BJ (cell line): ENCODE data around the gene TCEAL4. TPM values are rescaled to one million over a fixed set of nuclear protein-coding genes. Genes with fewer than 3 reads are reported as not detected.
A peak's percentile ranks its signal among the peaks of the same experiment; 100 is the strongest.

ENCODE experiments used
- CTCF ChIA-PET: fragments of 350-600 bp; formaldehyde crosslinking; extraction: SDS; loops from one replicate; lab custom pipeline; 2021; ENCODE audit warnings: antibody characterized with exemption, inconsistent platforms; lab: Yijun Ruan, JAX
- POLR2A ChIA-PET: fragments of 300-600 bp; sonication (Branson Sonifier 250); formaldehyde crosslinking; extraction: SDS; loops from one replicate; lab custom pipeline; 2021; ENCODE audit warnings: antibody characterized with exemption; lab: Charles Lee
- DNase-seq: peaks from one replicate; pipeline ENCODE4 v3.0.0-alpha.2; 2011; ENCODE audit warnings: low read depth
- H3K27me3 ChIP-seq: 2 replicates; pipeline ENCODE4 v1.6.0; 2011; ENCODE audit warnings: low read length; ENCODE audit not compliant: control insufficient read depth, insufficient read depth
- H3K36me3 ChIP-seq: 2 replicates; pipeline ENCODE4 v1.5.1; 2011; ENCODE audit warnings: low read length; ENCODE audit not compliant: control insufficient read depth, insufficient read depth
- H3K4me3 ChIP-seq: 2 replicates; pipeline ENCODE4 v1.5.1; 2011; ENCODE audit warnings: low read depth, mild to moderate bottlenecking, control low read depth, low read length
- polyA plus RNA-seq: library from polyadenylated mRNA; depleted of rRNA; stranded (reverse); fragments of >200 nt; gene quantifications from 2 replicates; pipeline ENCODE4 v1.2.3, GENCODE V29; 2011
- TF ChIP-seq, protein P1 (sequence below): IDR thresholded peaks from 2 replicates; pipeline ENCODE4 v1.5.1; 2011; ENCODE audit warnings: low read depth, mild to moderate bottlenecking, control low read depth, inconsistent platforms, low read length, moderate library complexity; ENCODE audit not compliant: insufficient read depth

Gene TCEAL4
- polyA plus RNA-seq, 1 experiment = 28.6 TPM

DNA sequence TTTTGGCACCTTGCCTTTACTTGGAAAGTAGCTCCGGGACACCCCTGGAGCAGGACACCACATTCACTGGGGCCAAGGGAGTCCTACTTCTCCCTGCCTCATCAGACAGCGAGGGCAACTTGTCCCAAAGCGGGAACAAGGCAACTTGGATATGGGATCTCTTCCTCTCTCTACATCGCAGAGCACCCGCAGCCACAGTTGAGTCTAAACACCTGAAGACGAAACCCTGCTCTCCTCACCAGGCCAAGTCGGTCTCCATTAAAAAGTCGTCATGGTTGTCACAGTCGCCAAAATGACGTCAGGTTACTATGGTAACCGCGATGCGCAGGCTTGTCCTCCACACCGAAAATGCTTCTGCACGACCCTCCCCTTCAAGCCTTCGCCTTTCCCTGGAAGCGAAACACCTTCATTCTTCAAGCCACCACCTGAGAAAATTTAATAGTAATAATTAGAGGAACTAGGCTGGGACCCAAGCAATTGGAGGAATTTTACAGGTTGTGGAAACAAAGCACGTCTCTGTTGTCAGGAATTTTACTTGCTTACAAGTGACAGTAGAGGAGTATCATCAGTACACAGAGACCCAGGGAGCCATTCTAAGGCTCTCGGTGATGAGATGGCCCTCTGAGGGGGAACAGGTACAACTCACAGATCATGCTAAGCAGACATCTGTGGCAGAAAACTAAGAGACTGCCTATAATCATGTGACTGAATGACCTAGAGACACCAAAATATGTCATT lies 30.5 kb upstream of the TCEAL4 start:
- no peak for DNase-seq
- TF ChIP-seq, protein P1, sequence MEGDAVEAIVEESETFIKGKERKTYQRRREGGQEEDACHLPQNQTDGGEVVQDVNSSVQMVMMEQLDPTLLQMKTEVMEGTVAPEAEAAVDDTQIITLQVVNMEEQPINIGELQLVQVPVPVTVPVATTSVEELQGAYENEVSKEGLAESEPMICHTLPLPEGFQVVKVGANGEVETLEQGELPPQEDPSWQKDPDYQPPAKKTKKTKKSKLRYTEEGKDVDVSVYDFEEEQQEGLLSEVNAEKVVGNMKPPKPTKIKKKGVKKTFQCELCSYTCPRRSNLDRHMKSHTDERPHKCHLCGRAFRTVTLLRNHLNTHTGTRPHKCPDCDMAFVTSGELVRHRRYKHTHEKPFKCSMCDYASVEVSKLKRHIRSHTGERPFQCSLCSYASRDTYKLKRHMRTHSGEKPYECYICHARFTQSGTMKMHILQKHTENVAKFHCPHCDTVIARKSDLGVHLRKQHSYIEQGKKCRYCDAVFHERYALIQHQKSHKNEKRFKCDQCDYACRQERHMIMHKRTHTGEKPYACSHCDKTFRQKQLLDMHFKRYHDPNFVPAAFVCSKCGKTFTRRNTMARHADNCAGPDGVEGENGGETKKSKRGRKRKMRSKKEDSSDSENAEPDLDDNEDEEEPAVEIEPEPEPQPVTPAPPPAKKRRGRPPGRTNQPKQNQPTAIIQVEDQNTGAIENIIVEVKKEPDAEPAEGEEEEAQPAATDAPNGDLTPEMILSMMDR = no peak
- H3K4me3 ChIP-seq = peak overlapping the region; percentile 31
- ChIA-PET CTCF (no interaction called here), POLR2A (interaction anchor here (0.7 kb wide), 1 partner anchor 18 kb away, joined by 4 read pairs; no protein-coding TSS in a partner anchor)
- no peaks in the 10 kb centered on the region for H3K27me3 ChIP-seq
- H3K36me3 ChIP-seq = no peaks in the 10 kb centered on the region

DNA sequence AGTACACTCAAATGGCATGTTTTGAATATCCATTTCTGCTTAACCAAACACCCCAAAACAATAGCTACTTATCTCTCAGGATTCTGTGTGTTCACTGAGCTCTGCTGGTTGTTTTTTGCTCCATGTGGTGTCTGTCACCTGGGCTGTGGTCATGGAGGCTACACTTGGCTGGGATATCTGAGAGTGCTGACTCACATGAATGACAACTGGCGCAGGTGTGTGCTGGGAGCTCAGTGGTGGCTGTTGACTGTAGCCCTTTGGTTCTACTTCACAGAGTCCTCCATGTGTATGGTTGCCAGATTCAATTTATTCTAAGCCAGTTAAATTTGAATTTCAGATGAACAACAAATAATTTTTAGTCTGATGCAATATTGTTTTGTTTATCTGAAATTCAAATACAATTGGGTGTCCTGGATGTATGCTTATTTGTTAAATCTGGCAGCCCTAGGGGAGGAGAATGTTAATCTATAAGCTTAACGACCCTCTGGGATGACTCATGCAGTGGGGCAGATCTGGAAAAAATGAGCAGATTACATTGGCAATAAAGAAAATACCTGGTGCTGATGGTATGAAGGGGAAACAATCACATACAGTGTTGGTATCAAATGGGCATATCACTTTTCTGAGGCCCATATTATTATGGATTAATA lies 28.2 kb upstream of the TCEAL4 start:
- TF ChIP-seq, protein P1 = no peak
- Histone ChIP-seq H3K4me3 (no peak overlapping the region), H3K27me3 (no peaks in the 10 kb centered on the region), H3K36me3 (no peaks in the 10 kb centered on the region)
- ChIA-PET CTCF (no interaction called here), POLR2A (no interaction called here)
- DNase-seq = no peak

DNA sequence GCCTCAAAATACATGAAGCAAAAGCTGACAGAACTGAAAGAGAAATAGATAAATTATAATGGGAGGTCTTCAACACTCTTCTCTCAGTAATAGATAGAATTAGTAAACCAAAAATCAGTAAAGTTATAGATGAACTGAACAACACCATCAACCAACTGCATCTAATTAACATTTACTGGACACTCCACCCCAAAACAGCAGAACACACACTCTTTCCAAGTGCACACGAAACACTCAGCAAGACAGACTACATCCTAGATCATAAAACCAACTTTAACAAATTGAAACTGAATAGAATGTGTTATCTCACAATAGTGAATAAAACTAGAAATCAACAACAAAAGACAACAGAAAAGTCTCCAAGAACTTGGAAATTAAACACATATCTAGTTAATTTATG lies 25.1 kb upstream of the TCEAL4 start:
- Histone ChIP-seq H3K36me3 (no peaks in the 10 kb centered on the region), H3K27me3 (no peaks in the 10 kb centered on the region), H3K4me3 (no peak overlapping the region)
- TF ChIP-seq, protein P1 = no peak
- ChIA-PET POLR2A (no interaction called here), CTCF (no interaction called here)
- no peak for DNase-seq

DNA sequence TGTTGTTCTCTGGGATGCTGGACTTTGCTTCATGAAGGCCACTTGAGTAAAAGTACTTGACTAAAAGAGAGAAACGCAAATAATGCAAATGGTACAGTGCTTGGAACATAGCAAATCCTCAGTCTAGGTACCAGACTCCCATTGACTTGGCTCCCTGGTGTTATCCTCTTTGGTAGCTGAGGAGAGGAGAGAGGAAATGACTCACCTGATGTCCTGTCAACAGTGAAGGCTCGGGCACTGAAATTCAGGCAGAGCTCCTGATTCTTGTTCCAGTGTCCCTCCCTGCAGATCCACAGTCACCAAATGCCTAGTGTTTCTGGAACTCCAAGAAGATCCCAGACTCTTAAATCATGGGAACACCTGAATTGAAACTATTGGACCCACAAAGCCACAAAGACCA lies 22.5 kb upstream of the TCEAL4 start:
- no peak overlapping the region for H3K4me3 ChIP-seq
- H3K27me3 ChIP-seq = no peaks in the 10 kb centered on the region
- TF ChIP-seq, protein P1 = no peak
- DNase-seq = no peak
- H3K36me3 ChIP-seq = no peaks in the 10 kb centered on the region
- CTCF ChIA-PET = interaction anchor here (0.6 kb wide), 1 partner anchor 17 kb away, joined by 3 read pairs; no protein-coding TSS in a partner anchor
- POLR2A ChIA-PET = no interaction called here

DNA sequence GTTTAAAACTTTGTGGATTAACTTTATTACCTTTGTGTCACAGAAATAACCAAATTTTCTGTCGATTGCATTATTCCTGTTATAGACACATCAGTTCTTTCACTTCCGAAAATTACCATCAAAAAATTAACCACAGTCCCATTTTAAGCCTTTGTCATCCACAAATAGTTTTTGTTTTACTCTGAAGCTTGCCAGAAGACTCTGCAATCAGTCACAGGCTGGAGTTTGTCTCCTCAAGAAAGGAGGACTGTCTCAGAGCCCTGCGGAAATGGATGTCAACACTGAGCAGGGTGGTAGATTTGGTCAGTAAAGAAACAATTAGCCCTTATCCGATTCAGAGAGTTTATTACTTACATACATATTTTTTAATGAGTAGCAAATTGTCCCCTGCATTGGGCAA lies 20.1 kb upstream of the TCEAL4 start:
- DNase-seq = no peak
- Histone ChIP-seq H3K36me3 (no peaks in the 10 kb centered on the region), H3K4me3 (no peak overlapping the region), H3K27me3 (no peaks in the 10 kb centered on the region)
- ChIA-PET CTCF (interaction anchor here (0.7 kb wide), 1 partner anchor 17 kb away, joined by 3 read pairs; no protein-coding TSS in a partner anchor), POLR2A (no interaction called here)
- TF ChIP-seq, protein P1 = no peak
